Prostate gland (tissue), 2 donors: ENCODE results near the gene ZNF777. TPM values are rescaled to one million over a fixed set of nuclear protein-coding genes. Genes with fewer than 3 reads are reported as not detected.
"Not testable (repeated sequence)": the region's sequence is repeated elsewhere in the genome, so short reads cannot be mapped to it uniquely, and the experiment has no call there.

Experiments
- DNase-seq: peaks from one replicate; pipeline ENCODE4 v3.0.0-alpha.2; 2019; ENCODE audit warnings: low spot score
- H3K27ac ChIP-seq, 2 donors: fragments of 200-600 bp; sonication (generic); 2 replicates each; pipeline ENCODE4 v1.5.1; 2017 to 2019
- H3K27me3 ChIP-seq: fragments of 200-600 bp; sonication (generic); replicated peaks from 2 replicates; pipeline ENCODE4 v1.5.1; 2019; ENCODE audit not compliant: insufficient read depth
- H3K36me3 ChIP-seq, 2 donors: fragments of 200-600 bp; sonication (generic); 1 replicate in 1 of 2; 2 replicates in 1 of 2; pipeline versions ENCODE4 v1.5.1 to v1.8.1; 2017 to 2019
- H3K4me1 ChIP-seq: fragments of 200-600 bp; sonication (generic); replicated peaks from 2 replicates; pipeline ENCODE4 v1.5.1; 2019
- H3K4me3 ChIP-seq, 2 donors: fragments of 200-600 bp; sonication (generic); 2 replicates each; pipeline ENCODE4 v1.5.1; 2017 to 2019
- H3K9me3 ChIP-seq: fragments of 200-600 bp; sonication (generic); 2 replicates; pipeline ENCODE4 v1.5.1; 2017
- CTCF ChIP-seq, 4 experiments: fragments of 200-600 bp in 2 of 4; fragments of 450-650 bp in 2 of 4; sonication (generic) in 2 of 4; IDR thresholded peaks; 1 replicate in 3 of 4; 2 replicates in 1 of 4; pipeline ENCODE4 v1.5.1; 2016 to 2019; ENCODE audit warnings: antibody characterized with exemption in 4 of 4, mild to moderate bottlenecking in 2 of 4, moderate library complexity in 2 of 4
- POLR2A ChIP-seq: fragments of 450-650 bp; IDR thresholded peaks from one replicate; pipeline ENCODE4 v1.6.1; 2016; ENCODE audit warnings: antibody characterized with exemption, mild to moderate bottlenecking
- POLR2AphosphoS5 ChIP-seq: sonication (generic); formaldehyde crosslinking; IDR thresholded peaks from one replicate; pipeline ENCODE4 v1.6.1; 2017; ENCODE audit warnings: antibody characterized with exemption
- WGBS: methylation state at CpG from one replicate; pipeline ENCODE4 v1.1.5; 2018; 5-methylcytosine and 5-hydroxymethylcytosine counted together
- intact Hi-C: fragments of 100-400 bp; cut with DNase I; formaldehyde crosslinking; loops from one replicate; pipeline ENCODE4 v1.14.2; 2022
- total RNA-seq, 2 donors: library from RNA; depleted of rRNA; stranded (reverse); fragments of >200 nt; gene quantifications; one replicate each; pipeline ENCODE4 v1.1.0, GENCODE V29; 2016

ZNF777 gene
- total RNA-seq, 2 donors from 2014 or later, result 19.5 to 26.2 TPM

GRCh38 chr7:149496642-149497391 is 36.0 kb upstream of the ZNF777 start:
- Histone ChIP-seq H3K4me3 (peak overlapping the region; percentile 66 to 84), H3K9me3 (no peaks in the 10 kb centered on the region), H3K27ac (peak overlapping the region; percentile 78 to 87), H3K36me3 (peaks cover 5 to 8% of the 10 kb centered on the region in 2 donors), H3K4me1 (peaks cover 6% of the 10 kb centered on the region), H3K27me3 (no peaks in the 10 kb centered on the region)
- WGBS, result 2% methylated on average over 41 of the region's 51 CpGs
- intact Hi-C loops, result loop anchor here (5.0 to 10.0 kb wide), 2 partner anchors 130 to 232 kb away; partner anchors contain the start of gene ZNF783
- DNase-seq, result peak; percentile 39
- no peak for TF ChIP-seq CTCF (IDR thresholded peaks at IDR 0.05)
- TF ChIP-seq POLR2AphosphoS5, result no peak
- no peak for TF ChIP-seq POLR2A

- intact Hi-C loops, result loop anchor here (5.0 to 10.0 kb wide), 2 partner anchors 131 to 231 kb away; partner anchors contain the start of gene ZNF783
Observed at GRCh38 chr7:149495785-149496641, 35.2 kb upstream of the ZNF777 start.

GRCh38 chr7:149494738-149495368 is 34.0 kb upstream of the ZNF777 start:
- 65% methylated on average over 6 of the region's 6 CpGs for WGBS
- peaks cover 9 to 11% of the 10 kb centered on the region in 2 donors for H3K36me3 ChIP-seq
- H3K27me3 ChIP-seq, result no peaks in the 10 kb centered on the region
- no peaks in the 10 kb centered on the region for H3K9me3 ChIP-seq
- DNase-seq, result no peak
- H3K4me3 ChIP-seq, result no peak overlapping the region
- peaks cover 6% of the 10 kb centered on the region for H3K4me1 ChIP-seq
- peak overlapping the region in 1 of 2 donors; percentile 32 for H3K27ac ChIP-seq
- intact Hi-C loops, result loop anchor here (5.0 to 10.0 kb wide), 2 partner anchors 132 to 230 kb away; partner anchors contain the start of gene ZNF783
- TF ChIP-seq POLR2AphosphoS5, result no peak
- TF ChIP-seq CTCF (IDR thresholded peaks at IDR 0.05), result no peak
- no peak for TF ChIP-seq POLR2A

More at GRCh38 chr7:149495785-149496641, 35.2 kb upstream of the ZNF777 start:
- H3K9me3 ChIP-seq, result no peaks in the 10 kb centered on the region
- DNase-seq, result peak; percentile 50
- TF ChIP-seq POLR2A (no peak), POLR2AphosphoS5 (no peak), CTCF (IDR thresholded peaks at IDR 0.05) (no peak)
- peak overlapping the region; percentile 78 to 87 for H3K27ac ChIP-seq
- peaks cover 6% of the 10 kb centered on the region for H3K4me1 ChIP-seq
- peaks cover 9 to 11% of the 10 kb centered on the region in 2 donors for H3K36me3 ChIP-seq
- peak overlapping the region; percentile 66 to 84 for H3K4me3 ChIP-seq
- 33% methylated on average over 13 of the region's 13 CpGs for WGBS
- H3K27me3 ChIP-seq, result no peaks in the 10 kb centered on the region

GRCh38 chr7:149493975-149494374 is 33.1 kb upstream of the ZNF777 start:
- H3K36me3 ChIP-seq, result peaks cover 9 to 11% of the 10 kb centered on the region in 2 donors
- H3K9me3 ChIP-seq, H3K27me3 ChIP-seq, H3K4me1 ChIP-seq, DNase-seq, H3K4me3 ChIP-seq, H3K27ac ChIP-seq: not testable (repeated sequence)
- intact Hi-C loops, result loop anchor here (10.0 kb wide), 1 partner anchor 229 kb away; the partner anchor contains the start of gene ZNF783
- WGBS, result 87% methylated on average over 16 of the region's 20 CpGs

- whole genome bisulfite sequencing, result 96% methylated on average over 9 of the region's 9 CpGs
- Histone ChIP-seq H3K27me3 (no peaks in the 10 kb centered on the region), H3K36me3 (peaks cover 9 to 11% of the 10 kb centered on the region in 2 donors), H3K4me3 (no peak overlapping the region), H3K27ac (no peak overlapping the region), H3K9me3 (no peaks in the 10 kb centered on the region), H3K4me1 (peaks cover 6% of the 10 kb centered on the region)
- intact Hi-C loops, result loop anchor here (10.0 kb wide), 1 partner anchor 229 kb away; the partner anchor contains the start of gene ZNF783
- TF ChIP-seq CTCF (IDR thresholded peaks at IDR 0.05) (no peak), POLR2A (no peak), POLR2AphosphoS5 (no peak)
- no peak for DNase-seq
Observed at GRCh38 chr7:149493366-149493765, 32.5 kb upstream of the ZNF777 start.
